HG02885 (cell line): ENCODE measurements around the gene TAF1.
"Not testable (repeated sequence)": the region's sequence is repeated elsewhere in the genome, so short reads cannot be mapped to it uniquely, and the experiment has no call there.

Experiments
- ATAC-seq: cut with Tn5 transposase; IDR thresholded peaks from one replicate; pipeline ENCODE4 v1.9.1; 2021; ENCODE audit warnings: mild to moderate bottlenecking; ENCODE audit not compliant: unreplicated experiment, poor library complexity

The TAF1 gene

DNA sequence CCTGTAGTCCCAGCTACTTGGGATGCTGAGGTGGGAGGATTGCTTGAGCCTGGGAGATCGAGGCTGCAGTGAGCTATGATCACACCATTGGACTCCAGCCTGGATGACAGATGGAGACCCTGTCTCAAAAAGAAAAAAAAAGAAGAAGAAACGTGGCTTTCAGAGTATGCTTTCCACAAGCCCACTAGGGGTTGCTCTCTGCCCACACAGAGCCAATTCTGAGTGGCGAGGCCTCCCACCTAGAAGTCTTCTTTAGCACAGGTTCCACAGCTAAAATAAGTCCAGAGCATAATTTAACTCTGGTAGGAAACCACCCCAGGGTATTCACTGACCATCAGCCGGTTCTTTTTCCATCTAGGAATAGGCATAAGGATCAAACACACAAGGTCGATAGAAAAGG is 50.1 kb downstream of the TAF1 start:
- ATAC-seq: not testable (repeated sequence)

DNA sequence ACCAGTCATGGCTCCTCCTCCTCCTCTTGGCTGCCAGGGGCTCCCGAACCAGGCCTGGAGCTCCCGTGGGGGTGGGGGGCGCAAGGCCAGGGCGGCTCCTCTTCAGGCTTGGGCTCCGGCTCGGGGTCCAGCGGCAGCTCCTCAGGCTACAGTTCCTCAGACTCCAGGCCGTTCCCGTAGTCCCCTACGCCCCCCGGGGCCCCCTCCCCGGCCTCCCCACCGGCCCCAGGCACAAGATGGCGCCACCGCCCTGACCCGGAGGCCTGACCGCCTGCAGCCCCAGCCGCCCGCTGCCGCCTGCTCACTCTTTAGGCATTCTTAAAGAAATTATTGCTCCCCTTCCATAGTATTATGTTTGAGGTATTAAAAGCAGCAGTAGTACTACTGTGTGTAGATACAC is 54.5 kb downstream of the TAF1 start:
- ATAC-seq: no peak

DNA sequence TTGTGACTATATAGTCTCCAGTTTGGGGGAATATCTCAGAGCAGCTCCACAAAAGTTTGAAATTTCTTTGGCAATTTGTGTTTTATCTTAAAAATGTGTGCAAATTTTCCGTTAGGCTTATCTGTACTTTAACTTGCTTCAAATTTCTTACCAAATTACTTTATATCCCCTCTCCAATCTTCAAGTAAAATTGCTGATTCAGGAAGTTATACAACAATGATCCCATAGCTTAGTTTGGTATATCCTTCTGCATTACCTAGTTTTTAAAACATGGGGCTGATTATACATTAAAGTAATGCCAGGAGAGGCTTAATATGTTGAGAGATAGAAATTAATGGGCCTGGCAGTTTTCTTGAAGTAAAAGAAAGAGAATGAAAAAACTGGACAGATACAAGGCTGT is 66.6 kb downstream of the TAF1 start:
- no peak for ATAC-seq

DNA sequence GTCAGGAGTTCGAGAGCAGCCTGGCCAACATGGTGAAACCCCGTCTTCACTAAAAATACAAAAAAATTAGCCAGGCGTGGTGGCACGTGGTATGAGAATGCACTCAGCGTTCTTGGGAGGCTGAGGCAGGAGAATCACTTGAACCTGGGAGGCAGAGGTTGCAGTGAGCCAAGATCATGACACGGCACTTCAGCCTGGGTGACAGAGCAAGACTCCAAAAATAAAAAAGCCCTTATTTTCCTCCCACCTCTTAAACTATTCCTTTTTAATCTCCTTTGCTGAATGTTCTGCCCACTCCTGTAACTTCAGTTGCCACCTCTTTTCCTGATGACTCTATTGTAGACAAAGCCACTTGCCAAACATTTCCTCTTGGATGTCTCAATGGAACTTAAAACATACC is 72.6 kb downstream of the TAF1 start:
- no peak for ATAC-seq

DNA sequence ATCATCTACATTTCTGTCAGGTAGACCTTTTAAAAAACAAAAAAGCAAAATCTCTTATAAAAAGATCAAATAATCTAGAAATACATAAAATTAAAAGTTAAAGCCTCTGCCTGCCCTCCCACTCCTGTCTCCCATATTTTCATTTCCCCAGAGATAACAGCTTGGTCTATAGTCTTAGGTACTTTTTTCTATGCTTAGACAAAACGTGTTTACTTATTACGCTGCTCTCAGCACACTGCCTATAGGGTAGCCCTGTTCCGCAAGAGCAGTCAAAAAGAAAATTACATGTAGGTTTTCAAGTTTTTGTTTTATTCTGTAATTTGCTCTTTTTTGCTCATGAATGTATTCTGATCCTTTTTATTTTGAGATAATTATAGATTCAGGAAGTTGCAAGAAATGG is 73.3 kb downstream of the TAF1 start:
- no peak for ATAC-seq

DNA sequence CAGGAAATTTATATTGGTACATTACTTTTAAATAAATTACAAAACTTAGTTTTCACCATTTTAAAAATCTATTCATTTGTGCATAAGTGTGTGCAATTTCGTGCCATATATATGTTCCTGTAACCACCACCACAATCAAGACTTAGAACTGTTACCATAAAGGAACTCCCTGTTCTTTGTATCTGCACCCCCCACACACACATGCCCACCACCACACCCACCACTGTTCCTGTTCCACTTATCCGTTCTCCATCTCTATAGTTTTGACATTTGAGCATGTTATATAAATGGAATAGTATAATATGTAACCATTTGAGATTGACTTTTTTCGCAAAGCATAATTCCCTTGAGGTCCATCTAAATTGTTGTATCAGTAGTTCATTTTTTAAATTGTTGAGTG is 73.7 kb downstream of the TAF1 start:
- ATAC-seq: no peak

DNA sequence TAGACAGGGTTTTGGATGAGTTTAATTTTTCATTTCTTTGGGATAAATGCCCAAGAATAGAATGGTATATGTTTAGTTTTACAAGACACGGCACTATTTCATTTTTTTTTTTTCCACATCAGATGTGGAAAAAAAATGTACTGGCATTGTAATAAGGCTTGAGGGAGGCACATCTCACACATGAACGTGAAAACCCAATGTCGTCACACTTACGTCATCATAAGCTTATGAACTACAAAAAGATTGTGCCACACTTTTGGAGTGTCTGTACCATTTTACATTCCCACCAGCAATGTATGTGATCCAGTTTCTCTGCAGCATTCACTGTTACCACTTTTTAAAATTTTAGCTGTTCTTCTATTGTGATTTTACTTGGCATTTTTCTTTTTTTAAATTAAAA is 74.2 kb downstream of the TAF1 start:
- ATAC-seq: no peak

DNA sequence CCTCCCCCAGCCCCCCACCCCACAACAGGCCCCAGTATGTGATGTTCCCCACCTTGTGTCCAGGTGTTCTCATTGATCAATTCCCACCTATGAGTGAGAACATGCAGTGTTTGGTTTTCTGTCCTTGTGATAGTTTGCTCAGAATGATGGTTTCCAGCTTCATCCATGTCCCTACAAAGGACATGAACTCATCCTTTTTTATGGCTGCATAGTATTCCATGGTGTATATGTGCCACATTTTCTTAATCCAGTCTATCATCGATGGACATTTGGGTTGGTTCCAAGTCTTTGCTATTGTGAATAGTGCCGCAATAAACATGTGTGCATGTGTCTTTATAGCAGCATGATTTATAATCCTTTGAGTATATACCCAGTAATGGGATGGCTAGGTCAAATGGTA is 75.7 kb downstream of the TAF1 start:
- not testable (repeated sequence) for ATAC-seq

DNA sequence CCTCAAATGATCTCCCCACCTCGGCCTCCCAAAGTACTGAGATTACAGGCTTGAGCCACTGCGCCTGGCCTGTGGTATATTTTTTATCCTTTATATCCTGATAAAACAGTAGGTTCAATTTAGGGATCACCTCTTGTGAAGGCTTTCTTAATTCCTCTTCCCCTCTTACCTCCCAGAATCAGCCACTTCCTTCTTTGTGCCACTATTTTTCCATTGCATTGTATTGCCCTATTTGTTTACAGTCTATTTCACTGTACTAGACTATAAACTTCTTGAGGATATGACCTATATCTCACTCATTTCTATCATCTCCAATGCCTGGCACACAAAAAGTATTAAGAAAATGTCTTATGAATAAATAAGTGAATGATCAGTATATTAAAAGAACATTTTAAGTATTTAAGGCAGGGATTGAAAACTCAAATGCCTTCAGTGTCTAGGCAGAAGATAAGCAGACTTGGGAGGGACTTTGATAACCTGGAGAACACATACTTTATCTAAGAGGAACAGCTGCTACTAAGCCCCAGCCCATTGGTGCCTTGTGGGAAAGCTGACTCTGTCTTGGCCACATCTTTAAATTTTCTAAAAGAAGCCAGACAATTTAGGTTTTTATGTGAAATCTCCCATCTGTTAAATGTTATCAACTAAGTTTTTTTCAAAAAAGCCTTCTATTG is 84.4 kb downstream of the TAF1 start:
- no peak for ATAC-seq

DNA sequence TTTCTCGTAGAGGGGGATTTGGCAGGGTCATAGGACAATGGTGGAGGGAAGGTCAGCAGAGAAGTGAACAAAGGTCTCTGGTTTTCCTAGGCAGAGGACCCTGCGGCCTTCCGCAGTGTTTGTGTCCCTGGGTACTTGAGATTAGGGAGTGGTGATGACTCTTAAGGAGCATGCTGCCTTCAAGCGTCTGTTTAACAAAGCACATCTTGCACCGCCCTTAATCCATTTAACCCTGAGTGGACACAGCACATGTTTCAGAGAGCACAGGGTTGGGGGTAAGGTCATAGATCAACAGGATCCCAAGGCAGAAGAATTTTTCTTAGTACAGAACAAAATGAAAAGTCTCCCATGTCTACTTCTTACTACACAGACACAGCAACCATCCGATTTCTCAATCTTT is 85.4 kb downstream of the TAF1 start:
- ATAC-seq: not testable (repeated sequence)

DNA sequence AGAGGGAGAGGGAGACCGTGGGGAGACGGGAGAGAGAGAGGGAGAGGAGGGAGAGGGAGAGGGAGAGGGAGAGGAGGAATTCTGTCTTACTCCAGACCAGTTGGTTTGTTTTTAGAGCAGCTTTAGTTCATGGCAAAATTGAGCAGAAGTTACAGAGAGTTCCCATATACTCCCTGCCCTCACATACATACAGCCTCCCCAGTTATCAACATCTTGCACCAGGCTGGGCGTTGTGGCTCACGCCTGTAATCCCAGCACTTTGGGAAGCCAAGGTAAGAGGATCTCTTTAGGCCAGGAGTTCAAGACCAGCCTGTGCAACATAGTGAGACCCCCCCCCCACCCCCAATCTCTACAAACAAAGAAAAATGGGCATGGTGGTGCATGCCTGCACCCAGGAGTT is 86.9 kb downstream of the TAF1 start:
- ATAC-seq: no peak

DNA sequence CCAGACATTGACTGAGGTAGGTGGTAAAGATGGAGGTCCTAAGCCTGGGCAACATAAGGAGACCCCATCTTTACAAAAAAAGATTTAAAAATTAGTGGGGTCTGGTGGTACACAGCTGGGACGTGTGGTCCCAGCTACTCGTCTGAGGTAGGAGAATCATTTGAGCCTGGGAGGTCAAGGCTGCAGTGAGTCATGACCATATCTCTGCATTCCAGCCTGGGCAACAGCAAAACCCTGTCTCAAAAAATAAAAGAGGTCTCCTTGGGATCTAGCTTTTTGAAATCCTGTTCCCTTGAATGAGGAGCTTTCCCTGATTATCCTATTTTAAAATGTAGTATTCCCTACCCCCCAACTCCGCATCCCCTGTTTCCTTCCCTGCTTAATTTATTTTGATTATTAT is 88.1 kb downstream of the TAF1 start:
- no peak for ATAC-seq

DNA sequence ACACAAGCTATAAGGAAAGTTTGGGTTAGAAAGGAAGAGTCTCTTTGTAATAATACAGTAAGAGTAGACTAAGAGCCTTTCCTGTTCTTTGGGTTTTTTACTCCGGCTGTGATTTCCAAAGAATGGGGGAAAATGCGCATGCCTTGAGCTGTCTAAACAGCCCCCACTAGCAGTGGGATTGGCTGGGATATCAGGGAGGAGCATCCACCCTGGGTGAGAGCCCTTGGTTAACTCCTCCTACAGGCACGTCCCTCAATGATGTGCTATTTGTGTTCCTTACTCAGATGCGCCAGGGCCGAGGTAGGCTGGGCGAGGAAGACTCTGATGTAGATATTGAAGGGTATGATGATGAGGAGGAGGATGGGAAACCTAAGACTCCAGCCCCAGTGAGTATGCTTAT is 92.7 kb downstream of the TAF1 start:
- no peak for ATAC-seq

DNA sequence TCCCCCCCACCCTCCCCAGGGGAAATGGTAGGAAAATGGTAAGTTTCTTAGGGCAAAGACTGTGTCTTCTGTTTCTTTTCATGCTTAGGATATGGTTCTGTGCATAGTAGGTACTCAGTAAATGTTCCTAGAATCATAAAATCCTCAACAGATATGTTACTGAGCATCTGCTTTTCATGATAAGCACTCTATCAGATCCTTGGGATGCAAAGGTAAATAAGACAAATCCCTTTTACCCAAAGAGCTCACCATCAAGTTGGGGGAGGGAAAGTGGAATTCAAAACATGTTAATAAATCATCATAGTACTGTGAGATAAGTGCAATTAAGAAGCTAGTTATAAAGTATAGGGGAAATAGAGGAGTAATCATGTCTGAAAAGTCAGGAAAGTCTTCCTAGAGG is 98.8 kb downstream of the TAF1 start:
- ATAC-seq: no peak

DNA sequence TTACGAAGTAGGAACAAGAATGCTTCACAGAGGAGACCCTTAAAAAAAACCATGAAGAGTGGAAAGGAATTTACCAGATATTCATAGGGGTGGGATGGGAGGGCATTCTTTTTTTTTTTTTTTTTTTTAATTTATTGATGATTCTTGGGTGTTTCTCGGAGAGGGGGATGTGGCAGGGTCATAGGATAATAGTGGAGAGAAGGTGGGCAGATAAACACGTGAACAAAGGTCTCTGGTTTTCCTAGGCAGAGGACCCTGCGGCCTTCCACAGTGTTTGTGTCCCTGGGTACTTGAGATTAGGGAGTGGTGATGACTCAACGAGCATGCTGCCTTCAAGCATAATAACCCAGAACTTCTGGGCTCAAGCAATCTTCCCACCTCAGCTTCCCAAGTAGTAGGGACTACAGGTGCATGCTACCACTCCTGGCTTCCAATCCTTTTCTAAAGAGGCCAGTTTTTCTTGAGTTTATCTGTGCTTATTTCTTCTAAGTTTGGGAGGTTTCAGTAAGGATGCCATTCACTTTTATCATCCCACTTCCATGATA is 100.9 kb downstream of the TAF1 start:
- ATAC-seq: no peak

DNA sequence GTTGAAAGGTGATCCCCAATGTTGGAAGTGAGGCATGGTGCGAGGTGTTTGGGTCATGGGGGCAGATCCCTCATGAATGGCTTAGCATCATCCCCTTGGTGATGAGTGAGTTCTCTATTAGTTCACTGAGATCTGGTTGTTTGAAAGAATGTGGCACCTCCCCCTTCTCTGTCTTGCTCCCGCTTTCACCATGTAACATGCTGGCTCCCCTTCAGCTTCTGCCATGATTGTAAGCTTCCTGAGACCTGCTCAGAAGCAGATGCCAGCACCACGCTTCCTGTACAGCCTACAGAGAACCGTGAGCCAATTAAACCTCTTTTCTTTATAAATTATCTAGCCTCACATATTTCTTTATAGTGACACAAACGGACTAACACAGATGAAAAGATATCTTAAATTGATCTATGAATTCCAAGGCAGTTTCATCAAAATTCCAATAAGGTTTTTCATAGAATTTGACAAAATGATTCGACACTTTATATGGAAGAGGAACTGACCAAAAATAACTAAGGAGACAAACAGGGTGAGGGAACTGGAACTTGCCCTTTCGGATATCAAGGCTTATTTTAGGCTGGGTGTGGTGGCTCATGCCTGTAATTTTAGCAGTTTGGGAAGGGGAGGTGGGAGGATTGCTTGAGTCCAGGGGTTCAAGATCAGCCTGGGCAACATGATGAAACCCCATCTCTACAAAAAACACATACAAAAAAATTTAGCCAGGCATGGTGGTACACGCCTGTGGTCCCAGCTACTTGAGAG is 109.8 kb downstream of the TAF1 start:
- ATAC-seq: no peak

DNA sequence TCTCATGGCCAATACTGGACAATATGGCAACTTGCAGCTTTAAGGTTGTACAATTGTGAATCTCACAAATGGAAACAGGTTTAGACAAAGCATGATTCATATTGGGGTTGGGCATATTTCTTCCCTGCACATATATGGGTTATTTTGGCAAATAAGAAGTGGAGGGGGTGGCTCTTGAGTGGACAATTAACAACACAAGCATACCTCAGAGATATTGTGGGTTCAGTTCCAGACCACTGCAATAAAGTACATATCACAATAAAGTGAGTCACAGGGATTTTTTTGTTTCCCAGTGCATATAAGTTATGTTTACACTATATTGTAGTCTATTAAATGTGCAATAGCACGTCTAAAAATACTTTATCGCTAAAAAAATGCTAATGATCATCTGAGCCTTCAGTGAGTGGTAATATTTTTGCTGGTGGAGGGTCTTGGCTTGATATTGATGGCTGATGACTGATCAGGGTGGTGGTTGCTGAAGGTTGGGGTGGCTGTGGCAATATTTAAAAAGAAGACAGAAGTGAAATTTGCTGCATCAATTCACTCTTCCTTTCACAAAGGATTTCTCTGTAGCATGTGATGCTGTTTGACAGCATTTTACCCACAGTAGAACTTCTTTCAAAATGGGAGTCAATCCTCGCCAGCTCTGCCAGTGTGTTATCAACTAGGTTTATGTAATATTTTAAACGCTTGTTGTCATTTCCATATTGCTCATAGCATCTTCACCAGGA is 116.2 kb downstream of the TAF1 start:
- no peak for ATAC-seq

DNA sequence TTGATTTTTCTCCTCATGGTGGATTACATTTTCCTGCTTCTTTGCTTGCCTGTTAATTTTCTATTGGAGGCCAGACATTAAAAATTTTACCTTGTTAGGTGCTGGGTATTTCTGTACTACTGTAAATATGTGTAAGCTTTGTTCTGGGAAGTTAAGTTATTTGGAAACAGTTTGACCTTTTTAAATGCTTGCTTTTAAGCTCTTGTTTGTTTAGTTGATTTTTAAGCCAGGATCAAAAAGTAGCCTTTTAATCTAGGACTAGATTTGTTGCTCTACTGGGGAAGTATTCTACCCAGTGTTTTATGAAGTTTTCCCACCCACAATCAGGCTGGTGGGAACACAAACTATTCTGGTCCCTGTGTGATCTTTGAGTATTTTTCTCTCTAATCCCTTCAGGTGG is 121.7 kb downstream of the TAF1 start:
- ATAC-seq: no peak

DNA sequence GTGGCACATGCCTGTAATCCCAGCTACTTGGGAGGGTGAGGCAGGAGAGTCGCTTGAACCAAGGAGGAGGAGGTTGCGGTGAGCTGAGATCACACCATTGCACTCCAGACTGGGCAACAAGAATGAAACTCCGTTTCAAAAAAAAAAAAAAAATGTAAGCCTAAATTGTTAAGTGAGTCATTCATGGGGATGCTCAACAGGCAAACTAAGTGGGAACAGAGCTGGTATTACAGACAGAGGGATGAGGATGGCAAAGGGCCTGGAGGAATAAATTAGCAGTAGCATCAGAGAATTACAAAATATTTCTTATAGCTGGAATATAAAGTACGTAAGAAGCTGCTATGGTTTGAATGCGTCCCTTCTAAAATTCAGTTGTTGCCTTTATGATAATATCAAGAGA is 123.4 kb downstream of the TAF1 start:
- no peak for ATAC-seq

DNA sequence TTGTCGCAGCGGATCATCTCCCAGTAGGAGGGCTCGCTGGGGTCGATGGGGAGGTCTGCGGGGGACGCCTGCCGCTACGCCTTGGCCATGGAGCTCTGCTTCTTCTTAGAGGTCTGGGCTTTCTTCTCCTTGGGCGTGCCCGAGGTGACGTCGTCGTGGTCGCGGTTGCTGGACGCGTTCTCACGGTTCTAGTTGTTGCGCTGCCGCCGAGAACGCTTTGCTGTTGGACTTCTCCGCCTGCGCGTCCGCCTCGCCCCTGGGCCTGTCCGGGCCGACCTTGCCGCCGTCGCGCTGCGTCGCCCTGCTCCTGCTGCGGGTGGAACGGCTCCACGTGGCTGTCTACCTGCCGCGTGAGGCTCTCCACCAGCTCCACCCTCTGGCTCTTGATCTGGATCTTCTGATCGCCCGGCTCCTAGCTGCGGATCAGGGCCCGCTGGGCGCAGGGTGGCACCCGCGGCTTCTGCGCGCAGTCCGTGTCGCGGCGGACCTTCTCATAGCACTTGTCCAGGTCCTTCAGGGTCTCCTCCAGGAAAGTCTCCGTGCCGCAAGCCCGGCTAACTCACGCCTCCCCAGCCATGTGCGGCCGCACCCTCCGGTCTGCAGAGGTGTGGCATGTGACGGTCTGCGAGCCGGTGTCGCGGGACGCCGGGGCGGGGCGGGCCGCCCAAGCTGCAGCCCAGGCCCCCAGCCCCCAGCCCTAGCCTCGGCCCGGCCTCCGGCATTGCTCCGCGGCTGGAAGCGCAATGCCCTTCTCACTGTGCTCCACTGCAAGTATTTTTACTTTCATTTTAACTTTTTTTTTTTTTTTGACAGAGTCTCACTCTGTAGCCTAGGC is 126.3 kb downstream of the TAF1 start:
- peak; percentile 43 for ATAC-seq
